Activated T-helper 1 cell treated with anti-CD3 and anti-CD28 coated beads, Interleukin-2, amount 50 U/mL, for 16 hours (primary cell): ENCODE data around the gene SBK2.
A peak's percentile ranks its signal among the peaks of the same experiment; 100 is the strongest.
"Not testable (repeated sequence)": the region's sequence is repeated elsewhere in the genome, so short reads cannot be mapped to it uniquely, and the experiment has no call there.

ENCODE experiments used
- DNase-seq, 2 donors: peaks; one replicate each; pipeline ENCODE4 v3.0.0-alpha.2; 2020; ENCODE audit warnings: low read depth in 1 of 2, low spot score in 1 of 2

The SBK2 gene

DNA sequence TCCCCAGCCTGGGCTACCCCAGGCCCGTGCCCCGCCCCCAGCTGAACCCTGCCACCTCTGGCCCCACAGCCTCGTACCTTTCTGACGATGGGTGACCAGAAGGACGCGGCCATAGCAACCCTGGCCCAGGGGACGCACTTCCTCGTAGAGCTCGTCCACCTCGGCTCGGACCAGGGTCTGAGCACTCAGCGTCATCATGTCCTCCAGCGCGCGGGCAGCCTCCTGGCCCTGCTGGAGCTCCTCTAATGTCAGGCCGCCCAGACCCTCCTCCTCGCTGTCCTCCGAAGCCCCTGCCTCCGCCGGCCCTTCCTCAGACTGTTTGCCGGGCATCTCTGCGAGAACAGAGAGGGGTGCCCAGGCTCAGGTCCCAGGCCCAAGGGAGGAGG is 975 bp downstream of the SBK2 start:
- no peak for DNase-seq

DNA sequence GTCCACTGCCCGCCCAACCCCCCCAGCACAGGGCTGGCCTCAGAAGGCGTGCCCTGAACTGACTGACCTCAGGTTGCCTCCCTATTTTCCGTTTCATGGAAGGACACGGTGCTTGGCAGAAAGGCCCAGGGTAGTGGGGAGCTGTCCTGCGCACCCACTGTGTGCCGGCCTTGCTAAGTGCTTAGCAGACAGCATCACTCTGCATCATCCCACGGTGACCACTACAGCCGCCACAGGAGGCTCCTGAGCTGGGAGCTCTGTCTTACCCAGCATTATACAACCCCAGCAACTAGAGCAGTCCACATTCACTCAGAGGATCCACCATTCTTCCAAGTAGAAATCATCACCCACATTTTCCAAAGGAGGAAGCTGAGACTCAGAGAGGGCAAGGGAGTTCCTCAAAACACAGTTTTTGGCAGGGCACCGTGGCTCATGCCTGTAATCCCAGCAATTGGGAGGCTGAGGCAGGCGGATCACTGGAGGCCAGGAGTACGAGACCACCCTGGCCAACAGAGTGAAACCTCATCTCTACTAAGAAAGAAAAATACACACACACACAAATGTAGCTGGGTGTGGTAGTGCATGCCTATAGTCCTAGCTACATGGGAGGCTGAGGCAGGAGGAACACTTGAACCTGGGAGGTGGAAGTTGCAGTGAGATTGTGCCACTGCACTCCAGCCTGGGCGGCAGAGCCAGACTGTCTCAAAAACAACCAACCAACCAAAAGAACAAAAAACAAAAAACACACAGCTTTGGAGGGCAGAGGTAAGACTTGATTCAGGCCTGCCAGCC is 1.6 kb downstream of the SBK2 start:
- DNase-seq: no peak

DNA sequence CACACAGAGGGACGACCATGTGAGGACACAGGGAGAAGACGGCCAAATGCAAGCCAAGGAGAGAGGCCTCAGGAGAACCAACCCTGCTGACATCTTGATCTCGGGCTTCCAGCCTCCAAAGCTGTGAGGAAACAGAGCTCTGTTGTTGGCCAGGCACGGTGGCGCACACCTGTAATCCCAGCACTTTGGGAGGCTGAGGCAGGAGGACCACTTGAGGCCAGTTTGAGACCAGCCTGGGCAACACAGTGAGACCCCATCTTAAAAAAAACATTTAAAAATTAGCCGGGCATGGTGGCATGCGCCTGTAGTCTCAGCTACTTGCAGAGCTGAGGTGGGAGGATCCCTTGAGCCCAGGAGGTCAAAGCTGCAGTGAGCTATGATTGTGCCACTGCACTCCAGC is 2.7 kb downstream of the SBK2 start:
- DNase-seq: not testable (repeated sequence)

DNA sequence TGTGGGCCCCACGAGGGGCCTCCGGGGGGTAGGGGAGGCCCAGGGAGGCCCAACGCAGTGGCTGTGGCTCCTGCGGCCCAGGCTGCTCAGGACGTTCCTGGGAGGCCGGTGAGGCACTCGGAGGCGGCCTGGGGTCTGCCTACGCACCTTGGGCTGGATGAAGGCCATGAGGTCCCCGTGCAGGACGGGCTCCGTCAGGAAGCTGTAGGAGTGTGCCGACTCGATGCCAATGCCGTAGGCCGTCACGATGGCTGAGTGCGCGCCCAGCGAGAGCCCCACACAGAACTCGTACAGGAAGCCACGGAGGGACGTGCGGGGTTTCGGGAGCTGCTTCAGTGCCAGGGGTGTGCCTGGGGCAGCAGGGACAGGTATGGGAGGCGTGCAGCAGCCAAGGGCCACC is 5.9 kb downstream of the SBK2 start:
- DNase-seq: no peak

DNA sequence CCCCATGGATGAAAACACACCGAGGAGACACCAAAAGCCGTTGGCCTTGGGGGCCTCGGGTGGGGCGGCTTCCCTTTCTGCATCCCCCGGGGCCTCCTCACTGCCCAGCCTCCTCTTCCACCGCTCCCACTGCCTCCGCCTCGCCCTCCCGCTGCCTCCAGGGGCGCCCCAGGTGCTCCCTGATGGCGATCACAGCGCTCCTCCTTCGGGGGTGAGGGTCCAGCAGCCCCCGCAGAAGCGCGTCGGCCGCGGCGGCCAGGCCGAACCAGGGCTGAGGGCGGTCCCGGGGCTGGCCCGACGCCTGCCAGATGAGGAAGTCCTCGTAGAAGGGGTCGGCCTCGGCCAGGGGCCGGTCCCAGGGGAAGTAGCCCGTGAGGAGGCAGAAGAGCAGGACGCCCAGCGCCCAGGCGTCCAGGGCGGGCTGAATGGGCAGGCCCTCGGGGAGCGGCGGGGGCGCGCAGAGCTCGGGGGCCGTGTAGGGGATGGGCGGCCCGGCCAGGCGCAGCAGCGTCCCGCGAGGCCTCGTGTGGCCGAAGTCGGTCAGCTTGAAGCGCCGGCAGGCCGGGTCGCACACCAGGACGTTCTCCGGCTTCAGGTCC is 7.2 kb downstream of the SBK2 start:
- DNase-seq: no peak

DNA sequence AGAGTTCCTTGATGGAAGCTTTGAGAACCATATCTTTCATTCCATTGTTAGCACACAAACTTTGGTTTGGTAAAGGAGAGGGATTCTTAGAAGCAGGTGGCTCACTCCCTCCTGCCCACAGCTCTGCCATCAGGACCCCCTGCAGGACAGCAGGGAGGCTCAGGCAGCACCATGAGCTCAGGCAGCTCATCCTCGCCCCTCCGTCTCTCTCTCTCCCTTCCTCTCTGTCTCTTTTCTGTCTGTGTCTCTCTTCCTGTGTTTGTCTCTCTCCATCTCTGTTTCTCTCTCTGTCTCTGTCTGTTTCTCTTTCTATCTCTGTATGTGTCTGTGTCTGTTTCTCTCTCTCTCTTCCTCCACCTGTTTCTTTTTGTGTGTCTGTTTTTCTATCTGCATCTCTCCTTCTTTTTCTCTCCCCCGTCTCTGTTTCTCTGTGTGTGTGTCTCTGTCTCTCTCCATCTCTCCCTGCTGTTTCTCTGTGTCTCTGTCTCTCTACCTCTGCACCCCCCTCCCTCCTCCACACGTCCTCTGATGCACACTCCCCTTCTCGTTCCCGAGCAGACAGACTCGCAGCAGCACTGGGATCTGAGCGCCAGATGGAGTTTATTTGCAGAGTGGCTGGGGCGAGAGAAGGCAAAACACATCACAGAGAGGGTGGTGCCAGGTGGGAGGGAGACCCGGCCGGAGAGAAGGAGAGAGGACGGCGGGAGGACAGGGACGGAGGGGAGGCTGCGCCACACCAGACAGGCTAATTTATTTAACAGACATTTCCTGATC is 8.7 kb downstream of the SBK2 start:
- no peak for DNase-seq

DNA sequence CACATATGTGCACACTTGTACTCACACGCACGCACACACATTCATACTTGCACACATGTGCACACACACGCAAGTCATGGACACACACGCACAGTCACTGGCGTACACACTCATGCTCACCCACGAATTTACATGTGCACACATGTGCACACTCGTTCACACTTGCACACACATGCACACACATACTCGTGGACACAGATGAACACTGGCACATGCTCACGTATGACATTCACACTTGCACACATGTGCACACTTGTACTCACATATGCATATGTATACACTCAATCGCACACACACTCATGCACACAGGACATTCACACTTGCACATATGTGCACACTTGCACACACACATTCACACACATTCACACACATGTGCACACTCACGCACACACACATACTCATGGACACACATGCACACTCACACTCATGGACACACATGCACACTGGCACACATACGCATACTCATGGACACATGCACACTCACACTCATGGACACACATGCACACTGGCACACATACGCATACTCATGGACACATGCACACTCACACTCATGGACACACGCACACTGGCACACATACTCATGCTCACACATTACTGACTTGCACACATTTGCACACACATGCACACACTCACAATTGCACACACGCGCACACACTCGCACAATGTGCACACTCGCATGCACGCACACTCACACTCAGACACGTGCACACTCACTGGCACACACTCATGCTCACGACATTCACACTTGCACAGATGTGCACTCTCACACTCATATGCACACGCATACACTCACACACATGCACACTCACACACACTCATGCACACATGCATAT is 9.5 kb downstream of the SBK2 start:
- DNase-seq: no peak

DNA sequence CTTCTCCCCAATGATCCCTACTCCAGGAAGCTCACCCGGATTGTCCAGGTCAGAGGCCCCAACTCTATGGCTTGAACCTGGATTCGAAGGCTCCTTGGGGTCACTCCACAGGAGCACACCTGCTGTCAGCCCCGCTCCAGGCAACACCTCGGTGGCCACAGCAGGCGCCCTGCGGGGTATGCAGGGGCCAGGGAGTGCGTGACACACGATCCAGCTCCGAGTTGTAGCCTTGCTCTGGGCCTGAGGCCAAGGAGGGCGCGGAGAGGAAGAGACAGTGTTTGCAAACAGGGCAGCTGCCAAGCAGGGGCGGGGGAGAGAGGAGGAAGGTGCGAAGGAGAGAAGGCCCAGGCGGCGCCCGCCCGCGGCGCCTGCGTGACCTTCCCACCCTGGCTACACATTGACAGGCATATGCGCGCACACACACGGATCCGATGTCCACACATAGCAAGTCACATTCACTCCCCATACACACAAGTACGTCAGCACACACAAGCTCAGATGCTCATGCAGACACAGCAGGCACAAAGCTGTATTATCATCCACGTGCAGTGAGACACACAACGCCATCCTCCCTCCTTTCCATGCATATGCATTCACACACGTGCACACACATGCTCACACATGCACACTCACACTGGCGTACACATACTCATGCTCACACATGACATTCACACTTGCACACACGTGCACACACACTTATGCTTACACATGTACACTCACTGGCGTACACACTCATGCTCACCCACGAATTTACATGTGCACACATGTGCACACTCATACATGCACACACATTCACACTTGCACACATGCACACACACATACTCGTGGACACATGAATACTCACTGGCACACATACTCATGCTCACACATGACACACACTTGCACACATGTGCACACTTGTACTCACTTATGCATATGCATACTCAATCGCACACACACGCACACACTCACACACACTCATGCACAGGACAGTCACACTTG is 10.4 kb downstream of the SBK2 start:
- DNase-seq: no peak

DNA sequence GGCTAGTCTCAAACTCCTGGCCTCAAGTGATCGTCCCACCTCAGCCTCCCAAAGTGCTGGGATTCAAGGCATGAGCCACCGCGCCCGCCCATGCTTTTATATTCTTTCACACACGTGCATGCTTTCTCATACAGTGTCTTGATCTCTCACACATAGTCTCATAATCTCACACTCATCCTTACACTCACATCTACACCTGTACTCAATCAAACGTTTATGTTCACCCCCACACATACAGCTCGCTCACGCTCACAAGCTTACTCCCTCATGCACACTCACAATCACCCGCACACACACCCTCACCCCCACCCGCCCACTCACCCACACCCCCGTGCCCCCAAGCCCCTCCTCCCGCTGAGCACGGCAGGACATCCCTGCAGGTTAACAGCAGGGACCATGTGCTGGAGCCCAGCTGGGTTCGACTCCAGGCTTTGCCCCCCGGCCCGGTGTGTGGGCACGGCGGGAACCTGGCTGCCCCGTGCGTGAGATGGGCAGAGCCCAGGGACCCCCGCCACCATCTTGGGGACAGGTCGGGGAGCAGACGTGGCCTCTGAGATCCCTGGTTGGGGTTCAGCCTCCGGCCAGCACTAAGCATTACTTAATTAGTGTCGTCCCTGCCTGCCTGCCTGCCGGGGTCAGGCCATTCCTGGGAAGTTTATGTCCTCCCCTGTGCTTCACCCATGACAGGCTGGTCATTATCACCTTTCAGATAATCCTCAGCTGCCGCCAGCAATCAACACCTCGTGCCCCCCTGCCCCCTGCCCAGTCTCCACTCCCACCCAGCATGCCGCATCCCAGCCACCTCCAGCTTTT is 11.4 kb downstream of the SBK2 start:
- no peak for DNase-seq

DNA sequence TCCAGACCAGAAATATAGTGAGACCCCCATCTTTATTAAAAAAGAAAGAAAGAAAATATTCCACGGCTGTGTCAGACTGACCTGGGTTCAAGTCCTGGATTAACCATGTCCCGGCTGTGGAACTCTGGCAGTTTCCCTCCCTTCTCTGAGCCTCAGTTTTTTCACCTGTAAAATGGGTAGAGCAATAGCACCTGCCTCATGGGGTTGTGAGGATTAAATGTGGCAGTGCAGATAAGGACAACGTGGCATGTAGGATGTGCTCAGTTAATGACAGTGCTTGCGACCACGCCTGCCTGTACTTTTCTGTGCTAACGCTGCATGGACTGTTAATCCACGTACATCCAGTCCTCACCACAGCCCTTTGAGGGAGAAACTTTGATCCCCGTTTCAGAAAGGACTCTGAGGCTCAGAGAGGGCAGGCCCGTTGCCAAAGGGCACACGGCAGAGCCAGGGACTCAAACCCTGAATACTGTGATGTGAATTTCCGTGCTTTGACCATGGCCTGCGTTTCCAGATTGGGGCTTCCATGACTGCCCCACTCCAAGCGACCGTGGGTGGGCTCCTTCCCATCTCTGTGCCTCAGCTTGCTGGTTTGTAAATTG is 16.1 kb downstream of the SBK2 start:
- DNase-seq: no peak

DNA sequence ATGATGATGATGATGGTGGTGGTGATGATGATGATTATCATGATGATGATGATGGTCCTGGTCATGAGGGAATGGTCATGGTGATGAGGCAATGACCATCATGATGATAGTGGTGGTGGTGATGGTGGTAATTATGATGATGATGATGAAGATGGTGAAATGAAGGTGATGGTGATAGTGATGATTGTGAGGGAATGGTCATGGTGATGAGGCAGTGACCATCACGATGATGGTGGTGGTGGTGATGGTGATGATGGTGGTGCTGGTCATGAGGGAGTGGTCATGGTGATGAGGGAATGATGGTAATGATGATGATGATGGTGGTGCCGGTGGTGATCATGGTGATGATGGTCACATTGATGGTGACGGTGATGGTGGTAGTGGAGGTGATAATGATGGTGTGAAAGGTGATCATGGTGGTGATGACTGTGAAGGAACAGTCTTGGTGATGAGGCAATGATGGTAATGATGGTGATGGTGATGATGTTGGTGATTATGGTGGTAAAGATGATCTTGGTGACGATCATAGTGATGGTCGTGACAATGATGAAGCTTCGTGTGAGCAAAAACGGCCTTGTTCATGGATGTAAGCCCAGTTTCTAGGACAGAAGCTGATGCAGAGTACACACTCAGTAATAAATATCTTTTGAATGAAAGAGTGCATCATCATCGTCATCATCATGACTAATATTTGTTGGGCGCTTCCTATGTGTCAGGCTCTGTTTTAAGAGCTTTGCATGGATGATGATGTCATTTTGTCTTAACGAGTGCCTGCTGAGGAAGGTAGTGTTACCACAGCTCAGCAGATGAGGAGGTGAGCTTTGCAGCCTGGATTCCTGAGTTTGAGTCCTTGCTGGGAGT is 17.3 kb downstream of the SBK2 start:
- no peak for DNase-seq

DNA sequence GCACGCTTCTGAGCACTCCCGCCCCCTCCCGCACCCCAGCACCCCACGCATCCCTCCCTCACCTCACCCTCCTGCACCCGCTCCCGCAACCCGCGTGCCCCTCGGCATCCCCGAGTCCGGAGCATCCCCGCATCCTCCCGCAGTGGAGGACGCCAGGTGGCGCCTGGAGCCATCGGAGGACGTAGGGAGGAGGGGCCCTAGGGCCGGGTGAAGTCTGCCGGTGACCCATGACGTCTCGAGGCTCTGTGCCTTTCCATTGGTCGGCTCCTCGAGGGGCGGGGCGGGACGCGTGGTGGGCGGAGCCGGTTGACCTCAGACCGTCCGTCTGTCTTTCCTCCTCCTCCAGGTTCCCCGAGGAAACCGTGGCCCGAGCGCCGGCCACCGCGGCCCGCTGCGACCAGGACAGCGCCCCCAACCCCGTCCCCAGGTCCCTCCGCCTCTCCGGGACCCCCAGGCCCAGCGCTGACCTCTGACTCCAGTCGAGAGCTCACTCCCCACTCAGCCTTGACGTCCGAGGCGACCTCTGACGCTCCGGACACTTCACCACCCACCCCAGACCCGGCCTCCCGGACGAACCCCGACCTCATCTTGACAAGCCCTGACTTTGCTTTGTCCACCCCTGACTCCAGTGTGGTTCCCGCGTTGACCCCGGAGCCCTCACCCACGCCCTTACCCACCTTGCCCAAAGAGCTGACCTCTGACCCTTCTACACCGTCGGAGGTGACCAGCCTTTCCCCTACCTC is 19.9 kb downstream of the SBK2 start:
- DNase-seq: peak; percentile 79 to 84

DNA sequence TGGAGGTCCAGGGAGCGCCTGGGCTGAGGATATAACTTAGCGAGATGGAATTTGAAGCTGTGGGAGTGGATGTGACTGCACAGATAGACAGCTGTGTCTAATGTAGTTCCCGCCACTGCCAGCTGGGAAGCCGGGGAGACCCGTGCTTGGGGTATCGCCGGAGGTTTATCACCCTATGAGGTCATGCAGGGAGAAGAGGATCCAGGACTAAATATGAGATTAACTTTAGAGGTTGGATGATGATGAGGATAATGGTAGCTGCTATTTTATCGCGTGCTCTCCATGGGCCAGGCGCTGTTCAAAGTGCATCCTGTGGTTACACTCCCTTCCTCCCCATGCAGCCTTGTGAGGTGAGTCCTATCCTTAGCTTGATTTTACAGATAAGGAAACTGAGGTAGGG is 28.8 kb downstream of the SBK2 start:
- no peak for DNase-seq

DNA sequence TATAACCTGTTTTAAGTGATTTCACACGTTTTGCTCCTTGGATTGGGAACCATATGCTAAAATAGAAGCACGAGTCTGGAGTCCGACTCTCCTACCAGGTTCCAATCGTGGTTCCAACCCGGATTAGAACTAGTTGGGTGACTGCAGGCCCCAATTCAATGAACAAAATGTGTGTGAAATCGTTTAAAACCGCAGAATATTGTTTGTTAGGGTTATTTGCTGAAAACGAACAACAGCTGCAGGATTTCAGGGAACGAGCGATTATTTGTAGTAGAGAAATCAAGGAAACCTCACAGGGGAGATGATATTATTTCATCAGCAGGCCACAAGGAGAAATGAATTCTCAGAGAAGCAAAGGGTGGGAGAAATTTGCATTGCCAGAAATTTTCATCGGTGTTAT is 32.0 kb downstream of the SBK2 start:
- no peak for DNase-seq

DNA sequence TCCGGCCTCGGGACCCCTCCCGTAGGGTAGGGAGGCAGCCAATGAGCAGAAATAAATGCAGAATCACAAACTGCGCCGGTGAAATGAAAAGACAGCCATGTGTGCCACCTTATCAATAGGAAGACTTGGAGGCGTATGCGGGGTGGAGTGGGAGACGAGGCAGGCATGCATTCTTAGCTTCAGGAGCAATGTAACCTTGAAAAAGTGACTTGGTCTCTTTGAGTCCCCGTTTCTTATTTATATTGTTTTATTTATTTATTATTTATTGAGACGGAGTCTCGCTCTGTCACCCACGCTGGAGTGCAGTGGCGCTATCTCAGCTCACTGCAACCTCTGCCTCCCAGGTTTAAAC is 32.7 kb downstream of the SBK2 start:
- DNase-seq: no peak

DNA sequence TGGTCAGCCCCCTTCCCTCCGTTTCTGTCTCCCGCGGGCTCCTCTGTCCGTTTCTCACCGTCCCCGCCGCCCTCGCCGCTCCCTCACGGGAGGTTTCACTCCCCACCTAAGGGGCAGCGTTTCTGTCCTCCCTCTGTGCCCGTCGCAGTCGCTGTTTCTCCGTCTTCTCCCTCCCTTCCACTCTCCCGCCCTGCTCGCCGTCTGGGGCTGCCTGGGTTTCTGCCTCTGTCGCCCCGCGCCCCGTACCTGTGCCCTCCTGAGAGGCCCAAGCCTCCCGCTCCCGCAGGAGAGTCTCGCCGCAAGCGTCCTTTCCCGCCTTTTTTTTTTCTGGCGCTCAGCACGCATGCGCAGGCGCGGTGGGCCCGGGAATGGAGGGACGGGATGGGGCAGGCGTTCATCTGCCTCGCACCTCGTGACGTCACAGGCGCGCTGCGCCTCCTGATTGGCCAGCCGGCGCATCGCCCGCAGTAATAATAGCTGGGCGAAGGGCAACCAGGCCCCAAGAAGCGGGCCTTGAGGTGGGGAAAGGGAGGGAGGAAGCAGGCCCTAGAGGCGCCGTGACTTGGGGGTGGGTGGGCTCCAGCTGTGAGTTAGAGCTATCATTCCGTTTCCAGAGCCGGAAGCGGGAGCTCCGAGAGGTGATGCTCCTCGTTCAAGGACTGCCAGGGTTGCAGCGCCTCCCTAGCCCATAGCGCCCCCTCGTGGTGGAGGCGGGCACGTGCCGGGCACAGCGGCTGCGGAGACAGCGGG is 33.3 kb downstream of the SBK2 start:
- peak; percentile 86 to 93 for DNase-seq

DNA sequence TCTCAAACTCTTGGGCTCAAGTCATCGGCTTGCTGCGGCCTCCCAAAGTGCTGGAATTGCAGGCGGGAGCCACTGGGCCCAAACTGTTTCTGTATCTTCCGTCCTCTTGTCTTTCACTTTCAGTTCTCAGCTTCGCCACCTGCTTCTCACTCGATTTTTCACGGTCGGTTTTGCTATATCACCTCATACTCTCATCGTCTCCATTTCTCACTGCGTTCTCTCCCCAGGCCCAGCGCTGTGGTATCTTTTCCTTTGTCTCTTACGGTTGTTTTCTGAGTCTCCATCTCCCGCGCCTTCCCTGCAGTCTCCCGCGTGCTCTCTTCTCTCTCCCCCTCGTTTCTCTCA is 33.8 kb downstream of the SBK2 start:
- DNase-seq: no peak
